ENCODE data around the gene COL15A1.
A peak's percentile ranks its signal among the peaks of the same experiment; 100 is the strongest.

The COL15A1 gene

DNA sequence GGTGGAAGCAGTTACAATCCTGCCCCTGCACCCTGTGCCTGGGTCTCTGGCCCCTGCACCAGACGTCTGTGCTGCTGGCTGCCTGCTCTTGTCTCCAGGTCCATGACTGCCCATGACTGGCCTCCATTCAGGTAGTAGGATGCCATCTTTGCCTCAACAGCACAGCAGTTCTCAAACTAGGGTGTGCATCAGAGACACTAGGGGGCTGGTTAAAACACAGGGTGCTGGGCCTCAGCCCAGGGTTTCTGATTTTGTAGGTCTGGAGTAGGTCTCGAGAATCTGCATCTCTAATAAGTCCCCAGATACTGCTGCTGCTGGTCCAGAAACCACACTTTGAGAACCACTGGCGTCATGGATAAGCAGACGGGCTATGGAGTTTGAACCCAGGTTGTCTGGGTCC lies 24.0 kb downstream of the COL15A1 start:
- Mint-ChIP-seq H3K27ac (no peak overlapping the region), H3K9me3 (ENCODE audit: low read depth) (no peaks in the 10 kb centered on the region), H3K27me3 (peaks cover 2% of the 10 kb centered on the region), H3K4me1 (ENCODE audit: low read depth) (no peaks in the 10 kb centered on the region), H3K4me3 (no peak overlapping the region), H3K36me3 (peaks cover 2% of the 10 kb centered on the region)

DNA sequence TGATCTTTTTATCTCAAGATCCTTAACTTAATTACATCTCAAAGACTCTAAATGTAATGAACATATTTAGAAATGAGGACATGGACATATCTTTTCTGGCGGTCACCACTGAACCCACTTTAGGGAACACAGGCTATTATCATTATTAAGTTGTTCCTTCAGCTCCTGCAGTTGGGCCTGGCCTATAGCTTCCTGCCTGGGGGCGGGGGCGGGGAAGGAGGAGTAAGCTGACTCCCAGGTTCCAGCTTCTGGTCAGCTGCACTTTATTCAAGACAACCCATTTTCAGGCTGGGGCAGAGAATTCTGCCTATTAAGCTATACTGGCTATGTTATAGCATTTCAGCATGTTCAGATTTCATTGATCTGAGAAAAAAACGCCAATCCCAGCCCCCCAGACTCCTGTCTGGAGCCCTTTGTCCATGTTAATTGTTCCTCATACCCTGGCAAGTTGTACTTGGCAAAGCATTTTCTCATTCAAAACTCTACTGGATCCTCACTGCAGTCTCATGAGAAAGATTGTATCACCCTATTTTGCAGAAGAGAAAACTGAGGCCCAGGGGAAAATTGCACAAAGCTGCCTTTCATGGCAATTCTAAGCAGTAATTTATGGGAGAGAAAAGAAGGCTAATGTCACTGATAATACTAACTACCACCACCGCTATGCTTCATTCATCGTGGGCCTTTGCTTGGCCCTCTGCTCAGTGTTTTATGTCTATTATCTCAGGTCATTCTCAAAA lies 25.1 kb downstream of the COL15A1 start:
- Mint-ChIP-seq H3K36me3 (peaks cover 2% of the 10 kb centered on the region), H3K4me3 (no peak overlapping the region), H3K27me3 (peaks cover 2% of the 10 kb centered on the region)

DNA sequence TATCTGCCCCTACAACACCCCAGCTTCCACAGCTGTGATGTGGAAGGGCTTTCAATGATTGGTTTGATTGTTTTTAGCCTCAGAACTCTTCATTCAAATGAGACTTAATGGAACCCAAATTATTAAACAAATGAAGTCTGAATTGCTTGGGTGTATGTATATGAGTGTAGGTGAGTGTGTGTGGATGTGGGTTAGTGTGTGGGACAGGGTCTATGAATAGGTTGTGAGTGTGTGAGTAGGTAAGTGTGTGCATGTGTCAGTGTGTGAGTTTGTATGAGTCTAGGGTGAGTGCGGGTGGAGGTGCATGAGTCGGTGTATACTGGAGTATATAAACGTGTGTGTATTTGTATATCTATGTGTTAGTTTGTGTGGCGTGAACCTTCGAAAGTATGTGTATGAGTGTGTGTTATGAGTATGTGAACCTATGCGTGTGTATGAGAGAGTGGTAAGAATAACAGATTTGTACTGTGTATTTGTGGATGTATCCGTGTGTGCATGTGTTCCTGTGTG lies 26.9 kb downstream of the COL15A1 start:
- Mint-ChIP-seq H3K36me3 (peaks cover 2% of the 10 kb centered on the region), H3K27ac (no peak overlapping the region), H3K9me3 (ENCODE audit: low read depth) (no peaks in the 10 kb centered on the region), H3K4me1 (ENCODE audit: low read depth) (peaks cover 3% of the 10 kb centered on the region), H3K4me3 (no peak overlapping the region), H3K27me3 (peaks cover 2% of the 10 kb centered on the region)

More for the DNA sequence above, 25.1 kb downstream of the COL15A1 start:
- H3K9me3 Mint-ChIP-seq (ENCODE audit: low read depth) = no peaks in the 10 kb centered on the region
- no peaks in the 10 kb centered on the region for H3K4me1 Mint-ChIP-seq (ENCODE audit: low read depth)
- no peak overlapping the region for H3K27ac Mint-ChIP-seq

DNA sequence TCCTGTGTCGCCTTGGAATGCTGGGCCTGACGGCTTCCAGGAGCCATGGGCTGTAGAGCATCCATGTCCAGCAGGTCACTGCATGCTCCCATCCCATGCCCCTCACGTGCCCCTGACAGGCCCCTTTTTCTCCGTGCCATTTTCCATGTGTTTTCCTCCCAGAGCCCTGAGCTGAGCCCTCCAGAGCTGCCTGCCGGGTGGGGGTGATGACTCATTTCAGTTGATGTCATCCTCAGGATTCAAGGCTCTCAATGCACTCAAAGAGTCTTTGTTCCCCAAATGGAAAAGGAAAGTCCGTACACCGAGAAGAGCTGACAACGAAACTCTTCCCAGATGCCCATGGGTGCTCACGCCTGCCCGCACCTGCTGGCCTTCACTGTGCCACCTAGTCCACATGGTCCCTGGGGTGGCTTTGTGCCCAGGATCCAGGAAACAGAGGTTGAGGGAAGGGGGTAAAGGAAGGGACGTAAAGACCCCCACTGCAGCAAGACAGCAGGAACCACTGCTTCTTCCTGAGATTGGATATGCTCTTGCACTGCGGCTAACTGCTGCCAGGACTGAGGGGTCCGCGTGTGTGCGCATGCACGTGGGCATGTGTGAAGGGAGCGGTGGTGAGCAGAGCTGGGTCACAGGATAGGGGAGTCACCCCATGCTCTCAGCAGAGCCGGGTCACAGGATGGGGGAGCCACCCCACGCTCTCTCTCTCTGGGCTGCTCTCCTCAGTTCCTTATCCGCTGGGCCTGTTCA lies 27.6 kb downstream of the COL15A1 start:
- peaks cover 3% of the 10 kb centered on the region for H3K4me1 Mint-ChIP-seq (ENCODE audit: low read depth)
- no peak overlapping the region for H3K4me3 Mint-ChIP-seq
- H3K36me3 Mint-ChIP-seq = peaks cover 2% of the 10 kb centered on the region
- no peaks in the 10 kb centered on the region for H3K9me3 Mint-ChIP-seq (ENCODE audit: low read depth)
- H3K27me3 Mint-ChIP-seq = peaks cover 2% of the 10 kb centered on the region
- no peak overlapping the region for H3K27ac Mint-ChIP-seq

DNA sequence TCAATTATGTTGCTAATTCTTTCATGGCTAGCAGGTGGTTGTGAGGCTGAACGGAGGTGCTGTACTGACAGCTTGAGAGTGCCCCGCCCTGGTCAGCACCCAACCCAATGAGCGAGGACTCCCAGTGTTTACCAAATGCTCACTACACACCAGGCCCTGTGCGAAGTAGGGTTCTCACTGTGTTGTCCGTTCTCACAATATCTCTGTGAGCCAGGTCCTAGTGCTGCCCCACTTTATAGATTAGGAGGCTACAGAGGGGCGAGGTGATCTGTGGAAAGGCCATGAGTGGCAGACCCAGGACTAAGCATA lies 28.2 kb downstream of the COL15A1 start:
- Mint-ChIP-seq H3K9me3 (ENCODE audit: low read depth) (no peaks in the 10 kb centered on the region), H3K27ac (no peak overlapping the region), H3K4me1 (ENCODE audit: low read depth) (peaks cover 3% of the 10 kb centered on the region), H3K4me3 (no peak overlapping the region), H3K36me3 (peaks cover 2% of the 10 kb centered on the region), H3K27me3 (peaks cover under 1% of the 10 kb centered on the region)

DNA sequence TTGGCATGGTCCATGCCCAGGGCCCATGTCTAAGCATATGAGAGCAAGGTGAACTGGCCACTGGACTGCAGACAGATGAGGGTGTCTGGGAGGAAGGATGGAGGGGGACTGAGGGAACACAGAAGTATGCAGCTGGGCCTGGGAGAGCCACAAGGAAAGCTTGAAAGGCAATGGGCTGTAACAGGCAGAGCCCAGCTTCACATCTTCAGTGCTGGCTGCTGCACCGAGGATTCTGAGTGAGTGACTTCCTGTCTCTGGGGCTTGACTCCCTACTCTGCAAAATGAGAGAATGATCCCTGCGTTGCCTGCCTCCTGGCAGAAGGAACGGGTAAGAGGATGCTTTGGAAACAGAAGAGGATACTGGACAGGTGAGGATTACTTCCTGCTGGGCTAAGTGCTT lies 29.0 kb downstream of the COL15A1 start:
- H3K9me3 Mint-ChIP-seq (ENCODE audit: low read depth) = no peaks in the 10 kb centered on the region
- H3K4me3 Mint-ChIP-seq = no peak overlapping the region
- no peak overlapping the region for H3K27ac Mint-ChIP-seq
- H3K4me1 Mint-ChIP-seq (ENCODE audit: low read depth) = peaks cover 3% of the 10 kb centered on the region
- no peaks in the 10 kb centered on the region for H3K27me3 Mint-ChIP-seq
- H3K36me3 Mint-ChIP-seq = peaks cover 2% of the 10 kb centered on the region

DNA sequence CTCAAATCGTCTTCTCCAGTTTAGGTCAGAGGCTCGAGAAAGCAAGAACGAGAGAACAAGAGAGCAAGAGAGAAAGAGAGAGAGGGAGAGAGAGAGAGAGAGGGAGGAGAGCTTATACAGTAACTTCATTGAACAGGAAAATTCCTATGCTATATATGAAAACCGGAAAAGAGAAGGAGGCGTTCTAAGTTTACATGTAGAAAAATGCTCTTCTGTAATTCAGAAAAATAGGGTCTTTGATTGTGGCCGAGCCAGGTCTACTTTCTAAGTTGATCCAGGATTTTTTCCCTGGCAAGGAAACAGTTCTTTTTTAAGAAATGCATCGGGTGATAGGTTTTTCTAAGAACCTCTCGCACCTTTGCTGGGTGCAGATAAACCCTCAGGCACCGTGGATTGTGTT lies 29.5 kb downstream of the COL15A1 start:
- no peaks in the 10 kb centered on the region for H3K27me3 Mint-ChIP-seq
- H3K4me3 Mint-ChIP-seq = no peak overlapping the region
- peaks cover 2% of the 10 kb centered on the region for H3K36me3 Mint-ChIP-seq
- no peaks in the 10 kb centered on the region for H3K9me3 Mint-ChIP-seq (ENCODE audit: low read depth)
- no peak overlapping the region for H3K27ac Mint-ChIP-seq
- H3K4me1 Mint-ChIP-seq (ENCODE audit: low read depth) = peaks cover 3% of the 10 kb centered on the region

DNA sequence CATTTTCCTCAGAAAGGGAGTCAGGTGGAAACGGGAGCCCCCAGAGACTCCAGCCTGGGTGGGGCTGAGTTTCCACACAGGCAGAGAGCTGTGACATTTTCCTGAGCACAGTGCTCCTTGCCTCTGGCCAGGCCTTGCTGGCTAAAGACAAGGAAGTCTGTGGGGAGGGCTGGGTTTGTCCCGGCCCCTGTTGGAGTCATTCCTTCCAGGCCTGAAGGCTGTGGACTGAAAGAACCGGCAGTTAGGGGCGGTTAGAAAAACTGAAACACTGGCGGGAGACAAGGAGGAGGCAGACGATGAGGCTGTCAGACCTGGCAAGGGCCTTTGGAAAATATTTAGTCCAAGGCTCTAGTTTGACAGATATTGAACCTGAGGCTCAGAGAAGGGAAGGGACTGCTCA lies 29.9 kb downstream of the COL15A1 start:
- Mint-ChIP-seq H3K4me3 (no peak overlapping the region), H3K27me3 (no peaks in the 10 kb centered on the region), H3K27ac (no peak overlapping the region)

DNA sequence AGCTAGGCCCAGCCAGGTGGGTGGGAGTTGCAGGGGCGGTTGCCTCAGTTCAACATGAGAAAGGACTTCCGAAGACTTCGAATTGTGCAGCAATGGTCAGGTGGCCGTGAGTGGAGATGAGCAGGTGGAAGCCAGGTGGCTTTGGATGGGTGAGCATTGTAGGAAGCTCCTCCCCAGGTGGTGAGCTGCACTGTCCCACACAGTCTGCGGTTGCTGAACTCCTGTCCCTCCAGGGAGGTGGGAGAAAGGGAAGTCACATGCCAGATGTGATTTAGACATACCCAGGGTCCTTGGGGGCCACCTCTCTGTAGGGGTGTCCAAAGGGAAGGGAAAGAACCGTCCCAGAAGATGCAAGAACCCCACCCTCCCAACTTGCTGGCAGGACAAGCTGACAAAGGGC lies 30.4 kb downstream of the COL15A1 start:
- H3K27ac Mint-ChIP-seq = no peak overlapping the region
- H3K4me3 Mint-ChIP-seq = no peak overlapping the region
- H3K9me3 Mint-ChIP-seq (ENCODE audit: low read depth) = no peaks in the 10 kb centered on the region
- H3K36me3 Mint-ChIP-seq = no peaks in the 10 kb centered on the region
- H3K27me3 Mint-ChIP-seq = no peaks in the 10 kb centered on the region
- H3K4me1 Mint-ChIP-seq (ENCODE audit: low read depth) = peaks cover 6% of the 10 kb centered on the region

More for the DNA sequence above, 29.9 kb downstream of the COL15A1 start:
- H3K36me3 Mint-ChIP-seq = no peaks in the 10 kb centered on the region
- peaks cover 6% of the 10 kb centered on the region for H3K4me1 Mint-ChIP-seq (ENCODE audit: low read depth)
- no peaks in the 10 kb centered on the region for H3K9me3 Mint-ChIP-seq (ENCODE audit: low read depth)

DNA sequence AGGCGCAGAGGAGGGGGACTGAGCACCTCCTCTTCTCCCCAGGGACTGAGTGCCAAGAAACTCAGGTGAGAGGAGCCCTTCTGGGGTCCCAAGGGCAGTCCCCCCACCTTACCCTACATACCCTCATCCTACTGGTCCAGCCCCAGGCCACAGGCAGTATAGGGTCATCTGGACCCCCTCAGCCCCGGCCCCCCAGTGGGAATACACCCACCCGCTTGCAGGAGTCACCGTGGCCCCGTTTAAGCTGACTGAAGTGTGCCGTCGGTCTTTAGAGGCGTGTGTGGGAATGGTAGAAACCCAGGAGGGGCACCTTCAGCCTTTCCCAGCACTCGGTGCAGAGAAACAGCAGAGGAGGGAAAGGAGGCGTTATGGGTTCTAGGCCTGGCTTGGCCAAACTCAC lies 30.8 kb downstream of the COL15A1 start:
- Mint-ChIP-seq H3K4me3 (no peak overlapping the region), H3K27ac (no peak overlapping the region), H3K4me1 (ENCODE audit: low read depth) (peaks cover 6% of the 10 kb centered on the region), H3K9me3 (ENCODE audit: low read depth) (no peaks in the 10 kb centered on the region), H3K27me3 (no peaks in the 10 kb centered on the region), H3K36me3 (no peaks in the 10 kb centered on the region)

DNA sequence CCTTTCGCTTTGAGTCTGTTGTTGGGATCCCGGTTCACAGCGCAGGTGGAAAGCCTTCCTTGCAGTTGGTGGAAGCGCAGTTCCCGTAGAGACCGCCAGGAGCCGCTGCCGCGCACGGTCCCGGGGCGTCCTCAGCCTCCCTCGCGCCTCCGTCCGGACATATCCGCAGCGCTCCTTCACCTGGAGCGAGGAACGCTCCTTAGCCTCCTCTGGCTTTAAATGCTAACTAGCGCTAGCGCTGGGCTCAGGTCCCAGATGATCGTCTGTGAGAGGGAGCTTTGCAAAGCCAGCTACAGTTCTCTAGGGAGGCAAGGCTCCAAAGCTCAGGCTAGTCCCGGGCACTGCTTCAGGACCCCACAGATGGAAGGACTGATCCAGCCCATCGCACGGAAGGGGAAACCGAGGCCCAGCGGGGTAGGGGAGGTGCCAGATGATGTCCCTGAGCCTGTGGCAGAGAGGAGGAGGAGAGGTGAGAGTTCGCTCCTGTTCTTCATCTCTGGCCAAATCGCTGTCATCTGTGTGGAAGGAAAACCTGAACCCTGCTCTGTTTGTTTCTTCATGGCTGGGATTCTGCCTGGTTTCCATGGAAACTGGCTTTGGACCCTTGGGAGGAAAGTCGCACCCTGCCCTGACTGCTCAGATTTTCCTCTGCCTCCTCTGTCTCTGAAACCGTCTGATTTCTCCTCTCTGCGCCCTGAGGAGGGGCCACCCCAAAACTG lies 31.4 kb downstream of the COL15A1 start:
- Mint-ChIP-seq H3K9me3 (ENCODE audit: low read depth) (no peaks in the 10 kb centered on the region), H3K27me3 (no peaks in the 10 kb centered on the region), H3K4me1 (ENCODE audit: low read depth) (peaks cover 6% of the 10 kb centered on the region), H3K36me3 (no peaks in the 10 kb centered on the region), H3K27ac (no peak overlapping the region), H3K4me3 (peak overlapping the region; percentile 57)

DNA sequence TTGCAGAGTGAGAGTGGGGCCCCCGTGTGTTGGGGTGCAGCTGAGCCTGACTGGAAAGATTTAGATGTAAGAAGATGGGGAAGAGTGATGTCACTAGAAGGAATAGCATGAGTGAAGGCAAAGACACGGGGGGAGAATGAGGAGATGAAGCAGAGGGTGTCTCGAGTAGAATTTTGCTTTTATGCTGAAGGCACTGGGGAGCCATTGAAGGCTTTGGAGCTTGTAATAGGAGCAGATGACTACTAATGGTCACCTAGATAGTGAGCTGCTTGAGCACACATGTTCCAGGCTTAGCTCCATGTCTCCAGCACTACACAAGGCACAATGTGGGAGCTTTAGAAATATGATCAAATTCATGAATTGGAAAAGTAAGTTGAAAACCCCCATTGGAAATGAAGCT lies 32.1 kb downstream of the COL15A1 start:
- Mint-ChIP-seq H3K36me3 (no peaks in the 10 kb centered on the region), H3K27ac (no peak overlapping the region), H3K4me1 (ENCODE audit: low read depth) (peaks cover 6% of the 10 kb centered on the region), H3K27me3 (no peaks in the 10 kb centered on the region), H3K9me3 (ENCODE audit: low read depth) (no peaks in the 10 kb centered on the region), H3K4me3 (no peak overlapping the region)

DNA sequence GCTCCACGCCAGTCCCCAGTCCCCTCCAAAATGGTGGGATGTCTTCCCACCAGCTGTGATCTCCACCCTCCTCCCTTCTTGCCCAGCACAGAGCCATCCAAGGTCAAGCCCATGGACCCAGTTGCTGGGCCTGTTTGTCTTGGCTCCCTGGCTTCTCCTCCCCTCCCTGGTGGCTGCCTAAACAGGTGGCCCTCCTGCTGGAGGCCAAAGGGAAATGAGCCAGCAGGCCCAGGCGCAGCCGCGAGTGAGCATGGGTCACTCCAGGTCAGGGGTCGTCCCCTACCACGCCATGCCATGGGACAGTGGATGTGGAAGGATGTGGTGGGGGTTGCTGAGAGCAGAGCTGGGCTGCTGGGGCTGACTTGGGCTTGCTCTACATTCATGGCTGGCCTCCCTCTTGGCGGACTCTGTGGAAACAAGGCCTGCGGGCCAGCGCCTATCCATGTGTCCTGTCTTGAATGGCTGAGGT lies 33.6 kb downstream of the COL15A1 start:
- no peaks in the 10 kb centered on the region for H3K36me3 Mint-ChIP-seq
- no peak overlapping the region for H3K4me3 Mint-ChIP-seq
- H3K4me1 Mint-ChIP-seq (ENCODE audit: low read depth) = peaks cover 6% of the 10 kb centered on the region

DNA sequence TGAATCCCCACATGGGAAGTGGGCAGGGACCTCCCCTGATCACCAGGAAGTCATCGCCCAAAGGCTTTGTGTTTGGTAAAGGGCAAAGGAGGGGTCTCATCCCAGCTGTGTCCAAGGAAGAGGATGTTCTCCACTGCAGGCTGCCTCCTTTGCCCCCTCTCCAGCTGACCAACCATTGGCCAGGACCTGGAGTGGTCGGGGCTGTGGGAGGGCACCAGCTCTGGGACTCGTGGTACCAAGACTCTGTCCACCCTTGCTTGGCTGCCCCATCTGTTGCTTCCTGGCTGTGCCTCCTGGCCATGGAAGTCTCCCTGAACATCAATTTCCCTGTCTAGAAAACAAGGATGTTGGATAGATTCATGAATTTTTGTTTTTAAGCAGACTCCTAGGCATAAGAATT lies 34.1 kb downstream of the COL15A1 start:
- Mint-ChIP-seq H3K27me3 (no peaks in the 10 kb centered on the region), H3K27ac (no peak overlapping the region), H3K9me3 (ENCODE audit: low read depth) (no peaks in the 10 kb centered on the region), H3K4me1 (ENCODE audit: low read depth) (peaks cover 6% of the 10 kb centered on the region), H3K4me3 (no peak overlapping the region), H3K36me3 (no peaks in the 10 kb centered on the region)

More for the DNA sequence above, 33.6 kb downstream of the COL15A1 start:
- Mint-ChIP-seq H3K27ac (no peak overlapping the region), H3K9me3 (ENCODE audit: low read depth) (no peaks in the 10 kb centered on the region), H3K27me3 (no peaks in the 10 kb centered on the region)

DNA sequence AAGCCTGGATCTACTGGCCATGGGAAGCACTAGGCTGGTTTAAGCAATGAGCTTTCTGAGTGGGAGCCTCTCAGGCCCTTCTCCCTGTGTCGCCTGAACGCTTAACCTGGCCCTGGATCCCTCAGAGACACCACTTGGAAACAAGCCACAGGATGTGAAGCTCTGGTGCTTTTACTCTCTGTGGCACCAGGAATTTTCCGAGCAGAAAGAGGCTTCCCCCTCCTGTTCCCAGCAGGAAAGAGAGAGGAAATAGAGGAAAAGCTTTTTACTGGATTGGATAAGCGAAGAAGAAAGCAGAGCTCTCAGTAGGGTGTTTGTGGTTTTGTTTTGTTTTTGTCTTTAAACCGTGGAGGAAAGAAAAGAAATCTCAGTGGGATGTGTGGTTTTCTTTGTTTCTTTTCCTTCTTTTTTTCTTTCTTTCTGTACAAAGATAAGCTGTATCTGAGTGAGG lies 34.5 kb downstream of the COL15A1 start:
- no peaks in the 10 kb centered on the region for H3K9me3 Mint-ChIP-seq (ENCODE audit: low read depth)
- H3K4me3 Mint-ChIP-seq = no peak overlapping the region
- H3K36me3 Mint-ChIP-seq = no peaks in the 10 kb centered on the region
- H3K27me3 Mint-ChIP-seq = no peaks in the 10 kb centered on the region
- peaks cover 6% of the 10 kb centered on the region for H3K4me1 Mint-ChIP-seq (ENCODE audit: low read depth)
- no peak overlapping the region for H3K27ac Mint-ChIP-seq

Measured in activated naive CD8-positive, alpha-beta T cell (primary cell).